Stimulated activated memory B cell treated with anti-CD40 and anti-IgM and Interleukin-4, amounts not matched to agents 10 μg/mL and 1 μg/mL and 100 μg/mL, for 72 hours (primary cell): Measurements from ENCODE around the gene CFC1.
"Not testable (repeated sequence)": the region's sequence is repeated elsewhere in the genome, so short reads cannot be mapped to it uniquely, and the experiment has no call there.

Experiments
- ATAC-seq: fragments of 150-1000 bp; cut with Tn5 transposase; 2 replicates; pipeline ENCODE4 v1.10.0; 2021
- H3K27ac Mint-ChIP-seq: one replicate; pipeline ENCODE4 v1.8.0; 2022; ENCODE audit warnings: mild to moderate bottlenecking, mixed read lengths
- H3K27me3 Mint-ChIP-seq: one replicate; pipeline ENCODE4 v1.8.0; 2022; ENCODE audit warnings: mixed read lengths
- H3K36me3 Mint-ChIP-seq: one replicate; pipeline ENCODE4 v1.8.0; 2022; ENCODE audit warnings: mixed read lengths
- H3K4me1 Mint-ChIP-seq: one replicate; pipeline ENCODE4 v1.8.0; 2022; ENCODE audit warnings: mixed read lengths
- H3K4me3 Mint-ChIP-seq: one replicate; pipeline ENCODE4 v1.8.0; 2022; ENCODE audit warnings: mild to moderate bottlenecking, moderate library complexity, mixed read lengths
- H3K9me3 Mint-ChIP-seq: one replicate; pipeline ENCODE4 v1.8.0; 2022; ENCODE audit warnings: mixed read lengths

The CFC1 gene

DNA sequence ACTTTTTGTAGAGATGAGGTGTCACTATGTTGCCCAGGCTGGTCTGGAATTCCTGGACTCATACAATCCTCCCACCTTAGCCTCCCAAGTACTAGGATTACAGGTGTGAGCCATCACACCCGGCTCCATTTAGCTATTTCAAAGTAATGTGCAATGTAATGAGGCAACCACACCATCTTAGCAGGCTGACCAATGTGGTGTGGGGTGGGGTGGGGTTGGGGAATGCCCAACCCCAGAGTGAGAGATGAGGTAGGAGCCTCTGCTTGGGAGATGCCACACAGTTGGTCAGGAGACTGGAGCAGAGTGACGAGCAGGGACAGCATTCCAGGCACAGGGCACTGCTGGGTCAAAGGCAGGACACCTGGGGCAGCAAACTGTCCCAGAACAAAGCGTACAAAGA, 51.0 kb downstream of the CFC1 start:
- H3K4me1 Mint-ChIP-seq, H3K9me3 Mint-ChIP-seq, ATAC-seq, H3K4me3 Mint-ChIP-seq, H3K36me3 Mint-ChIP-seq, H3K27me3 Mint-ChIP-seq, H3K27ac Mint-ChIP-seq: not testable (repeated sequence)

DNA sequence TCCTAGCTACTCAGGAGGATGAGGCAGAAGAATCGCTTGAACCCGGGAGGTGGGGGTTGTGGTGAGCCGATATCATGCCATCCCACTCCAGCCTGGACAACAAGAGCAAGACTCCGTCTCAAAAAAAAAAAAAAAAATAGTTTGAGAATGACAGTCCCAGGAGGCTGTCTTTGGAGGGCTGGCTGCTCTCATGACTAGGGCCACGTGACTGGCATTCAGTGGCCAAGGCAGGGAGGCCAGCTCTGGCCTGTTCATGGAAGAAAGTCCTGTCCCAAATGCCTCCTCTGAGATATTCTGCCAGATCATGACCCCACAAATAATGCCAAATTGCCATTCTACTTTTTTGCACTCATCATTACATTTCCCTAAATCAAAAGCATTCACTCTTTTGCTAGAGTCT, 54.4 kb downstream of the CFC1 start:
- ATAC-seq, H3K9me3 Mint-ChIP-seq, H3K27me3 Mint-ChIP-seq, H3K36me3 Mint-ChIP-seq, H3K4me3 Mint-ChIP-seq, H3K27ac Mint-ChIP-seq, H3K4me1 Mint-ChIP-seq: not testable (repeated sequence)

DNA sequence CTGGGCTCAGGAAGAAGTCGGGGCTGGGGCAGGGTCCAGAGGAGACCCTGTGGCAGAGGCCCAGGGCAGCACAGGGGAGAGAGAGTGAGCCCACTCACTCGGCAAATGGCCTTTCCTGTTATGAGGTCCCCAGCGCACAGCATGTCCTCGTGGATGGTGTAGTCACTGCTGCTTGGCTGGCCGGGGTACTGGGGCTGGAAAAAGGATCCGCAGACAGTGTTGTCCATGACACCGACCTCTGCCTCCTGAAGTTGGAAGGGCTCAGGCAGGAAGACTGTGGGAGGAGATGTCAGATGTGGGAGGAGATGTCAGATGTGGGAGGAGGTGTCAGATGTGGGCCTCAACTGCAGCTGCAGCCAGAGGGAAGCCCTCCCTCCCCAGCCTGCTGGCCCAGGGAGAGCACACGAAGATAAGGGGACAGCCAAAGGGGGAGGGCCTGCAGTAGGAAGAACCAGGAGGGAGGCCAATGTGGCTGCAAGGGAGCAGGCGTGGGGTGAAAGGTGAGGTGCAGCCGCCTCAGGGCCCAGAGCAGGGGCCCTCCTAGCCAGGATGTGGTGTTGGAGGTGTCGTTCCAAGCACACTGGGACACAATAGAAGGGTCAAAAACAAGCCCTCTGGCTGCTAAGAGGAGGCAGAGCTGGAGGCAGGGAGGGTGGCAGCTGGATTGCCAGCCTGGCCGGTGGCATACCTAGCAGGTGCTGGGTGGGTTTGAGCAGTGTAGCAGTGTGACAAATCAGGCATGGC, 55.4 kb downstream of the CFC1 start:
- H3K27me3 Mint-ChIP-seq, H3K27ac Mint-ChIP-seq, H3K9me3 Mint-ChIP-seq, H3K36me3 Mint-ChIP-seq, ATAC-seq, H3K4me1 Mint-ChIP-seq, H3K4me3 Mint-ChIP-seq: not testable (repeated sequence)

DNA sequence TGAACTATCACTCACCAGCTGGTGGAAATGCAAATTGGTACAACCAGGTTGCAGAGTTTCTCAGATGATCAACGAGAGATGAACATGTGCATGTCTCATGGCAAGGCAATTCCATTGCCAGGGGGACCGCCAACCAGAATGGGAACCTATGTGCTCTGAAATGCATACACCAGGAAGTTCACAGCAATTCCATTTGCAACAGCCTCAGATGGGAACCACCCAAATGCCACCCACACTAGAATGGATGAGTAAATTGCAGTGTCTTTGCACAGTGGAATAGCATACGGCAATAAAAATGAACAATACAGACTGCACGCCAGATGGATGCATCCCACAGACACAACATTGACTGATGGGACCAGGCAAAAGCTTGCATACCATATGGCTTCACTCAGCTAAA, 56.6 kb downstream of the CFC1 start:
- not testable (repeated sequence) for ATAC-seq, H3K9me3 Mint-ChIP-seq, H3K27me3 Mint-ChIP-seq, H3K36me3 Mint-ChIP-seq, H3K27ac Mint-ChIP-seq, H3K4me1 Mint-ChIP-seq, H3K4me3 Mint-ChIP-seq
